Transverse colon (tissue), 4 donors: ENCODE data around the gene NCKAP5.

Experiments
- POLR2A ChIP-seq: fragments of 450-650 bp; IDR thresholded peaks from one replicate; pipeline ENCODE4 v1.6.1; 2016; ENCODE audit warnings: antibody characterized with exemption, mild to moderate bottlenecking, moderate library complexity
- POLR2AphosphoS5 ChIP-seq, 3 donors: sonication (generic); formaldehyde crosslinking; IDR thresholded peaks; one replicate each; pipeline ENCODE4 v1.6.1; 2016; ENCODE audit warnings: antibody characterized with exemption in 3 of 3
- TF ChIP-seq, protein P1 (sequence below), 5 experiments: fragments of 200-600 bp in 3 of 5; fragments of 450-650 bp in 2 of 5; sonication (generic) in 3 of 5; IDR thresholded peaks; 1 replicate in 2 of 5; 2 replicates in 3 of 5; pipeline ENCODE4 v1.5.1; 2016 to 2017; ENCODE audit warnings: antibody characterized with exemption in 5 of 5, inconsistent platforms in 3 of 5, mild to moderate bottlenecking in 2 of 5, moderate library complexity in 1 of 5

DNA sequence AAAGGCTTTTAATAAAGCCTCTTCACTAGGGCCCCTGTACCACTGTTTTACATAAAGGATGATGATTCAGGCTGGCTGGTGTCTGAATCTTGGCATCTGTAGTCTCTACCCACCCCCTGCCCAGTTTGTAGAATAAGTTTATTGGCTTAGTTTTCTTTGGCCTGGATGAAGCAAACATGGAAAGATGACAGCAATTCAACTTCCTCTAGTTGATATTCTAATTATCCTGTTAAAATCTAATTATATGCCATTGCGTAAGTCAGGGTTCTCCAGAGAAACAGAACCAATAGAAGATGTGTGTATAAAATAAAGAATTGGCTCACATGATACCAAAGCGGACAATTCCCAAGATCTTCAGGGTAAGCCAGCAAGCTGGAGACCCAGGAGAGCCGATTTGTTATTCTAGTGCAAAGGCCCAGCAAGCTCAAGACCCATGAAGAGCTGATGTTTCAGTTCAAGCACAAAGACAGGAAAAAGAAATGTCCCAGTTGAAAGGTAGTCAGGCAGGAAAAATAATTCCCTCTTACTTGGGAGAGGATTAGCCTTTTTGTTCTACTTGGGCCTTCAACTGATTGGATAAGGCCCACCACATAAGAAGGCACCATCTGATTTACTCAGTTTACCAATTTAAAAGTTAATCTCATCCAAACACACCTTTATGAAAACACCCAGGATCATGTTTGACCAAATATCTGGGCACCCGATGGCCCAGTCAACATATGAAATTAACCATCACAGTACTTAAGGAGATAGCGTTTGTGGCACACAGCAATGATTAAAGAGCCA is 815.6 kb downstream of the NCKAP5 start:
- TF ChIP-seq POLR2AphosphoS5 (IDR thresholded peaks at IDR 0.05) (no peak), POLR2A (no peak)
- TF ChIP-seq, protein P1, sequence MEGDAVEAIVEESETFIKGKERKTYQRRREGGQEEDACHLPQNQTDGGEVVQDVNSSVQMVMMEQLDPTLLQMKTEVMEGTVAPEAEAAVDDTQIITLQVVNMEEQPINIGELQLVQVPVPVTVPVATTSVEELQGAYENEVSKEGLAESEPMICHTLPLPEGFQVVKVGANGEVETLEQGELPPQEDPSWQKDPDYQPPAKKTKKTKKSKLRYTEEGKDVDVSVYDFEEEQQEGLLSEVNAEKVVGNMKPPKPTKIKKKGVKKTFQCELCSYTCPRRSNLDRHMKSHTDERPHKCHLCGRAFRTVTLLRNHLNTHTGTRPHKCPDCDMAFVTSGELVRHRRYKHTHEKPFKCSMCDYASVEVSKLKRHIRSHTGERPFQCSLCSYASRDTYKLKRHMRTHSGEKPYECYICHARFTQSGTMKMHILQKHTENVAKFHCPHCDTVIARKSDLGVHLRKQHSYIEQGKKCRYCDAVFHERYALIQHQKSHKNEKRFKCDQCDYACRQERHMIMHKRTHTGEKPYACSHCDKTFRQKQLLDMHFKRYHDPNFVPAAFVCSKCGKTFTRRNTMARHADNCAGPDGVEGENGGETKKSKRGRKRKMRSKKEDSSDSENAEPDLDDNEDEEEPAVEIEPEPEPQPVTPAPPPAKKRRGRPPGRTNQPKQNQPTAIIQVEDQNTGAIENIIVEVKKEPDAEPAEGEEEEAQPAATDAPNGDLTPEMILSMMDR (IDR thresholded peaks at IDR 0.05): no peak
